K562 (cell line): ENCODE measurements around the gene TLN1.

Source experiments
- HDGF ChIP-seq: fragments of 450-650 bp; IDR thresholded peaks from 2 replicates; pipeline ENCODE4 v1.6.1; 2016
- POLR2A ChIP-seq: fragments of 450-650 bp; conservative IDR thresholded peaks from 2 replicates; pipeline ENCODE4 v1.6.1; 2016
- RFX5 ChIP-seq: IDR thresholded peaks from 2 replicates; pipeline ENCODE4 v1.6.1; 2011; ENCODE audit warnings: low read depth, mild to moderate bottlenecking, improper control_type of control experiment, low read length
- SREBF2 ChIP-seq: sonication (generic); formaldehyde crosslinking; IDR thresholded peaks from 2 replicates; pipeline ENCODE4 v1.4.0; 2020; ENCODE audit warnings: mild to moderate bottlenecking, missing genetic modification reagents
- ZNF232 ChIP-seq: sonication (generic); formaldehyde crosslinking; IDR thresholded peaks from 2 replicates; pipeline ENCODE4 v1.8.0; 2022; ENCODE audit warnings: mild to moderate bottlenecking, missing genetic modification reagents

DNA sequence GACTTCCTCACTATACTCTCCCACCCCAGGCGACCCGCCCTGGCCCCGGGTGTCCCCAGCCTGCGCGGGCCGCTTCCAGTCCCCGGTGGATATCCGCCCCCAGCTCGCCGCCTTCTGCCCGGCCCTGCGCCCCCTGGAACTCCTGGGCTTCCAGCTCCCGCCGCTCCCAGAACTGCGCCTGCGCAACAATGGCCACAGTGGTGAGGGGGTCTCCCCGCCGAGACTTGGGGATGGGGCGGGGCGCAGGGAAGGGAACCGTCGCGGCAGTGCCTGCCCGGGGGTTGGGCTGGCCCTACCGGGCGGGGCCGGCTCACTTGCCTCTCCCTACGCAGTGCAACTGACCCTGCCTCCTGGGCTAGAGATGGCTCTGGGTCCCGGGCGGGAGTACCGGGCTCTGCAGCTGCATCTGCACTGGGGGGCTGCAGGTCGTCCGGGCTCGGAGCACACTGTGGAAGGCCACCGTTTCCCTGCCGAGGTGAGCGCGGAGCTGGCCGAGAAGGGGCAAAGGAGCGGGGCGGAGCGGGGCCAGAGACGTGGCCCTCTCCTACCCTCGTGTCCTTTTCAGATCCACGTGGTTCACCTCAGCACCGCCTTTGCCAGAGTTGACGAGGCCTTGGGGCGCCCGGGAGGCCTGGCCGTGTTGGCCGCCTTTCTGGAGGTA lies 56.1 kb downstream of the TLN1 start:
- TF ChIP-seq SREBF2 (CRISPR knock-in tag) (no peak), ZNF232 (CRISPR knock-in tag) (no peak), POLR2A (no peak), RFX5 (no peak), HDGF (no peak)
